ENCODE measurements around the gene ANO3.
A peak's percentile ranks its signal among the peaks of the same experiment; 100 is the strongest.
"Not testable (repeated sequence)": the region's sequence is repeated elsewhere in the genome, so short reads cannot be mapped to it uniquely, and the experiment has no call there.

ANO3 gene

DNA sequence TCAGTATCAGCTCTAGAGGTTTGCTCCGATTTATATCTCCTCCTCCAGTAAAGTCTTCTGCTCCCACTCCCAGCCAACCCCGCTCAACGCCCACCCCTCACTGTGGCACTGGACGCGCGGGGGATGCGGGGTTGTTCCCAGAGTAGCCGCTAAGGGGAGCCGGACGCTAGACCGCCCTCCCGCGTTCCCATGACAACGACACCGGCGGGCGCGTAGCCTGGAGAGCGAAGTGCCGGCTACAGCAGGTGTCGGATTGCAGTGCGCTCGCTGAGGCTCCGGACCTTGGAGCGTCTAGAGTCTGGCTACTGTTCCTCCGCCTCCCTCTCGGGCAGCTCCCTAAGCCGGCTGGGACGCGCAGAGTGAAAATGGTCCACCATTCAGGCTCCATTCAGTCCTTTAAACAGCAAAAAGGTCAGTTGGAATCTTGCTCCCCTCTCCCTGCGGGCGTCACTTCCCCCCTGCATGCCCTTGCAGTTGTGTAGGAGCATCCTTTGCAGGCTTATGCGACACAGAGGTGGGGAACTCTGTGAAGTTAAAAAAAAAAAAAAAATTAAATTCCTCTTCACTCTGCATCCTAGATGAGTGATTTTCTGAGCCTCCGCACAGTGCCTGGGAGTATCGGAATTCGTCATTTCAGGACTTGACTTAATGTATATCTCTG is at the start of gene ANO3:
Gene ANO3, plus strand, starts transcription at position 220 of the 661 bp plus-strand sequence. Its CDS starts 146 bp downstream, at position 366.
- no peak for DNase-seq

GRCh38 chr11:26283852-26284408 is 48.0 kb upstream of the ANO3 start:
- DNase-seq: no peak

DNA sequence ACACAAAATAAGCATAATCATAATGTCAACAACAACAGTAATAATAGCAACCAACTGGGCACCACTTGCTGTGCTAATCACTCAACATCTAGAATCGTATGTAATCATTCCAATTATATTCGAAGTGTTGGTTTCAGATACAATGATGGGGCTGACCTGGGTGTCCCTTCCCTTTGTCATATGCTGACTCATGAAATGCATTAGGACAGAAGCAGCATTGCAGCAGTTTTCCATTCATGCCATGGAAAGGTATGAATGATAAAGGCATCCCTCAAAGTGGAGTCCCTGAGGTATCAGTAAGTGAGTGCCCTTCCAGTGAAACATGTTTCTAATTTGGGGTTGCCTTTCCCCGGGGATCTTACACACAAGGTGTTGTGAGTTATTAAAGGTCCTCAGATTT is 46.3 kb upstream of the ANO3 start:
- no peak for DNase-seq

- no peak for DNase-seq
These were observed 45.4 kb upstream of the ANO3 start for GRCh38 chr11:26286472-26287066.

DNA sequence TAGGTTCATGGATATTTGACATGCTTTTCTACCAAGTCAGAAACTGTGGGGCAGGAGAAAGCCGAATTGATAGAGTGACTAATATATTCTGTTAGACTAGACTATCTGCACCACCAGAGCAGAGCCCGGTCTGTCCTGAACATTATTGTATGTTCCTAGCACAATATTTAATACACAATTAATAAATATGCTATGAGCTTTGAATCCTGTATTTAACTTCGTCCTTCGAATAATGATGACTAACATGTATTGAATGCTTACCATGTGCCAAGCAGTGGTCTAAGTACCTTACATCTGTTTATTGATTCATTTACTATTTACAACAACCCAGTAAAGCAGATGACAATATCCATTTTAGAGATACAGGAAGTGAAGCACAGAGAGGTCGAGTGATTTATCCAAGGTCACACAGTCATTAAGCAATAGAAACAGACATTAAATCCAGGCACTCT is 44.8 kb upstream of the ANO3 start:
- DNase-seq: no peak

DNA sequence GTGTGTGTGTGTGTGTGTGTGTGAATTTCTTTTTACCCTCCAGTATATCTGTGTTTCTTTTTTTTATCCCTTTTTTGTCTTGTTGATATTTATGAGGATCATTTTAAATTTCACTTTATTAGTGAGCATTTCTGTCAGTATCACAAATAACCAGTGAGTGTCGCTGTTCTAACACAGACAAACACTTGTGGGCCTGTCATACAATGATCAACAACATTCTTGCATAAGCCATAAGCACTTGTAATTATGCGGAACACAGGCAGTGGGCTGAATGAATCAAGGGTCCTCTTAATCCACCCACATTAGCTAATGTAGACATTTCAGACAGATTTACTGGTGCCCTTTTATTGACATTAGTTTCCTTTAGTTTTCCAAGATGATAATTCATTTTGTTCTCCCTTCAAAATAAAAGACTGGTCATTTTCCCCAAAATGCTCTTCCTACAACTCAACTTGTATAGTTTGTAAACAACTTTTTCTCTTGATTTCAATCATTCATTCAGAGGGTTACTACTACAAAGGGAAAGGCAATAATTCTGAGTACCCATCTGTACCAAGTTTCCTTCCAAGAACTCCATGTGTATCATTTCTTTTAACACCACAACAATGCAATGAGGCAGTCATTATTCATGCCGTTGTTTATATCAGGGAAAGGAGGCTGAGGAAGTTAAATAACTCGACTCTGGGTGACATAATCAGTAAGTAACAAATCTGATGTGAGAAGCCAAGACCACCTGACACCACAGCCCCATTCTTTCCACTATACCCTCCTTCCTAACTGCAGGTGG is 34.5 kb upstream of the ANO3 start:
- peak; percentile 13 for DNase-seq

GRCh38 chr11:26316372-26316771 is 15.6 kb upstream of the ANO3 start:
- not testable (repeated sequence) for DNase-seq

DNA sequence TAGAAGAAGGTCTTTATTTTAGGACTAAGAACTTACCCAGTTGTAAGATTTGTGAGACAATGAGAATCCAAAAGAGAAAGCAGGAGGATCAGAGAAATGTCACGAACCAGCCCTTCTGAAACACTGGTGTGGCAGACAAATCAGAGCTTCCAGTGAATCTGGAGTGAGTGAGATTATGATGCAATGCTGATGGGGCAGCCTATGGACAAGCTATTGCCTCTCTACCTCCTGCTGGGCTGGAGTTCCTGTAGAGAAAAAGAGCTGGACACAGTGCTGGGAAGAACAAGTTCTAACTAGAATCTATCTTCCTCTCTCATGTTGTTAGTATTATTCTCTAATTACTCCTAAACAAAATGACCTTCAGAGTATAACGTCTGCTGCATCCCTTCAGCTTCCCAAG is 12.0 kb upstream of the ANO3 start:
- no peak for DNase-seq

DNA sequence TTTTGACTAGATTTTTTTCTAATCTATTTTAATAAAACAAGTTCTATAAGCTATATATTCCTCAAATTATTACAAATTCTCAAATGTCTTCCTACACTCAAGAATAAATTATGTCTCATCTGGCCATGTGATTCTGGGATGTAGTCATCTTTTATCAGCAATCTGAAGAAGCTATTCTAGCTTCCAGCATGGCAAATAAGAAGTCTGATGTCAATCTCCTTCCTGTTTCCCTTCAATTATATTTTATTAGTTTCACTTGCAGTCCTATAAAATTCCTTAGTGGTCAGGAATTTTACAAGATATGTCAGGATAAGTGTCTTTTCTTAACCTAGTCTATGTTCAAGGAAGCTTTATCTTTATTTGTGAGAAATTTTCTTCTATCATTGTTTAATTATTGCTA is 10.4 kb upstream of the ANO3 start:
- no peak for DNase-seq

GRCh38 chr11:26322335-26323067 is 9.4 kb upstream of the ANO3 start:
- DNase-seq: no peak

DNA sequence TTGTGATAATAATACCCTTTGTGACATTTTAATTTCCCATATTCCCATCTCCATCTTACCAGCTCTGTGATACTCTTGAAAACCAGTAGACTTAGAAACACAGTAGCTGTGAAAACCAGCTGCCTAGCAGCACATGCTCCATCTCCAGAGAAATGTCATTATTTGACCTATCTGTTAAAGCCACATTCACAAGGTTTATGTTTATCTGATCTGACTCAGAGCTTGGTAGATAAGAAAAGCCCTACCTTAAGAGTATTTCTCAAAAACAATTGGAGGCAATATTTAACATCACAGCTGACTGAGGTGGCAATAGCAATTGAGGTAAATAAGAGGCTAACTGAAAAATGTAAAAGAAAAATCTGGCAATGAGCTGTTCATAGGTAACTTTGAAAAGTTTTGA is 8.1 kb upstream of the ANO3 start:
- no peak for DNase-seq

GRCh38 chr11:26324270-26324669 is 7.7 kb upstream of the ANO3 start:
- DNase-seq: no peak

GRCh38 chr11:26326793-26327400 is 5.0 kb upstream of the ANO3 start:
- DNase-seq: no peak

GRCh38 chr11:26329206-26329605 is 2.7 kb upstream of the ANO3 start:
- DNase-seq: no peak

GRCh38 chr11:26330262-26330661 is 1.7 kb upstream of the ANO3 start:
- no peak for DNase-seq

DNA sequence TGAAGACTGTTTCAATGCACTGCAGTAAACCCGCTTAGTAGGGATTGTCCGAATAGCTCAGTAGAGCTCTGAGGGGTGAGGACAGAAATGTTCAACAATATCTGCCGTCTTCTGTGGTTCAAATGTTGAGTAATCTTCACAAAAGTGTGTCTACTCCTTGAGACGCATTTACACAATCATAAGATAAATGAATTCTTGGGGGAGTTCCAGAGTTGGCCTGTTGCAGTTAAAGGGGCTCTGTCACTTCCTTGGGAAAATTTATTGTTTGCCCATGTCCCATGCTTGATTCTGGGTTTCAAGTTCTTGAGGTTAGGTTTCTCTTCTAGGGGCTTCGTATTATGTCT is 614 bp downstream of the ANO3 start:
- no peak for DNase-seq

- no peak for DNase-seq
These were observed 2.0 kb downstream of the ANO3 start for GRCh38 chr11:26333906-26334305.

- no peak for DNase-seq
These were observed 4.0 kb downstream of the ANO3 start for GRCh38 chr11:26335903-26336302.

GRCh38 chr11:26344647-26345046 is 12.7 kb downstream of the ANO3 start:
- DNase-seq: no peak

DNA sequence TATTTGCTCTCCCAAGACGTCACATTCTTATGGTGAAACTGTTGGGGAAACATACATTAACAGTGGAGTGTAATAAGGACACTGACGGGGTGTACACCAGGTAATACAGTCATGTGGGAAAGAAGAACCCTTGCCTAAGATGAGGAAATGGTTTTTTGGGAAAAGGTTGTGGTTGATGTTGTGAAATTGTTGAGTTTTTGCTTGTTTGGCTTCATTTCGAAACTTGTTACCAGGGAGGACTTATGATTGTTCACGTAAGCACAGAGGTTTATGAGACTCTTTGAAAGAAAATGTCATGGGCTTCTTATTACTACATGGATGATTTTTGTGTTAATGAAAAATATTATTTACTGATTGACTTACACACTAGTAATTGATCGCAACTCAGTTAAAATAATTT is 16.8 kb downstream of the ANO3 start:
- no peak for DNase-seq

DNA sequence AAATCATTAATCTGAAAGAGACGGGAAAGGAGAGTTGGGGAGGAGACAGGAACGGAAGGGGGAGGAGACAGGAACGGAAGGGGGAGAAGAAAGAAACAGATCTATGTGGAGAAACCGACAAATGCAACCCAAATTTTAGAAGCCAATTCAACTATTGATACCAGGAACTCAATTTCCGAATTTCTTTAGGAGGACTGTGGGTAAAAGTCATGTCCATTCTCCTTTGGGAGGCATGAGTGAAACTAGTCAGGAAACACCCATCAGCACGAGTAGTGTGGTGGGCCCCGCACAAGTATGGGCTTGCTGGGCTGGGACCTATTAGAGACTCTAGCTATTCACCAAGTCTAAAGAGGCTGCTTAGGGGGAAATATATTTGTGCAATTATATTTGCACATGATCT is 18.1 kb downstream of the ANO3 start:
- DNase-seq: no peak

DNA sequence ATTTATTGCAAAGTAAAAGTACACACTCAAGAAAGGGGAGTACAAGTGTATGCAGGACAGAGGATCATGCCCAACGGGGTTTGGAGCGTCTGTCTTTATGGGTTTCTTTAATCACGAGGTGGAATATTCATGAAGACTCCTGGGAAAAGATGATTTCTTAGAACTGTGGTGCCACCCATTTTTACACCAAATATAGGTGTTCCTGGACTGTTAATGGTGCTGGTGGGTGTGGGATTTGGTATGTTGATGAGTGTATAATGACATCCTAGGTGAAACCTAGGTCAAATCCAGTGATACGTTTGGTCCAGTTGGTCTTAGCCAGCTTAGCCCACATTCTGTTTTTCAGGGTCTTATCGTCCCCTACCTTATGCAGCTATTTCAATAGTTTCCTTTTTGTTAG is 21.1 kb downstream of the ANO3 start:
- DNase-seq: no peak

DNA sequence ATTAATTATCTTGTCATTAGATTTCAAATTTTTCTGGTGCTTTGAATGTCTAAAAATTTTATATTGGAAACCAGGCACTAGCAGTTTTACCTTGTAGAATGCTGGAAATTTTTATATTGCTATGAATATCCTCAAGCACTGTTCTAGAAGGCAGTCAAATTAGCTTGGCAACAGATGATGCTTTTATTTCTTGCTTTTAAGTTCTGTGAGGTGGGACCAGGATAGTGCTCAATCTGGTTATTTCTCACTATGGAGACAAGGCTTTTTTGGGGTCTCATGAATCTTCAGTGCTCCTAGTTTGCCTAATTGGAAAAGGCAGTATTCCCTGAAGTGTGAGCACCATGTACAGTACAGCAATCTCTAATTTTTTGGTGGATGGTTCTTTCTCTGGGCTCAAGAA is 27.1 kb downstream of the ANO3 start:
- no peak for DNase-seq

Measured in NCI-H446 treated with DMSO at 0.1 percent for 48 hours (cell line).